ENCODE results near the gene SIPA1L2.

Gene SIPA1L2

DNA sequence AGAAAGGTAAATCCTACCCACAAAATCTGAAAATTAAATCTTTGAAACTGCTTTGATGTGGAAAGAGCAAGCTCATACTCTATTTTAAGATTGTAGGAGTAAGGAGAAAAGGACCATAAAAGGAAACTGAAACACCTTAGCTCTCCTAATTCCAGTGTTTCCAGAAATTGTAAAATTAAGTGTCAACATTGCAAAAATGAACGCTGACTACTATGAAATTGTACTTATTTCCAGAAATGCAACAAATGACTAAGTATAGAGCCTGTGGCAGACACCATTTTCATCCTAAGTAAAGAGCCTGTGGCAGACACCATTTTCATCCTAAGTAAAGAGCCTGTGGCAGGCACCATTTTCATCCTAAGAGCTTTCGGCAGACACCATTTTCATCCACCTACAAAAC, 6.9 kb upstream of the SIPA1L2 start:
- TF ChIP-seq ZBTB7A (IDR thresholded peaks at IDR 0.05; ENCODE audit: low read depth) = no peak
- TF ChIP-seq MAX (IDR thresholded peaks at IDR 0.05) = no peak
- TF ChIP-seq TCF12 (IDR thresholded peaks at IDR 0.05; ENCODE audit: low read depth) = no peak
- TF ChIP-seq NFIC (IDR thresholded peaks at IDR 0.05) = no peak
- no peak for TF ChIP-seq RAD21 (IDR thresholded peaks at IDR 0.05; ENCODE audit: low read depth)

- TF ChIP-seq RAD21 (IDR thresholded peaks at IDR 0.05; ENCODE audit: low read depth) = peak; percentile 73
- no peak for TF ChIP-seq CEBPB (IDR thresholded peaks at IDR 0.05)
Measured at GRCh38 chr1:232635778-232636356, 5.9 kb upstream of the SIPA1L2 start.

DNA sequence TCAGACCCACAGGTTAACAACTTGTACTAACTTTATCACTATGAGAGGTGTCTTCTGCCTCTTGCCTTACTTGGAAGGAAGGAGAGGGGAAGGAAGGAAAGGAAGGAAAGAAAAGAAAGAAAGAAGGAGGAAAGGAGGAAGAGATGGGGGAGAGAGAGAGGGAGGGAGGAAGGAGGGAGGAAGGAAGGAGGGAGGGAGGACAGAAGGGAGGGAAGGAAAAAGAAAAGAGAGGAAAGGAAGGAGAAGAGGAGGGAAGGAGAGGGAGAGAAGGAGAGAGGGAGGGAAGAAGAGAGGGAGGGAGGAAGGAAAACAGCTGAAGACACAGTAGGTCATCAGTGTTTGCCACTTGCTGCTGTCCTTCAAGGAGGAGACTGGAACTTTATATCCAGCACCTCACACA, 5.3 kb upstream of the SIPA1L2 start:
- TF ChIP-seq YY1 (IDR thresholded peaks at IDR 0.05; ENCODE audit: low read depth) (no peak), ZBTB7A (IDR thresholded peaks at IDR 0.05; ENCODE audit: low read depth) (no peak), MAX (IDR thresholded peaks at IDR 0.05) (no peak), USF1 (IDR thresholded peaks at IDR 0.05) (no peak), TAF1 (IDR thresholded peaks at IDR 0.05; ENCODE audit: low read depth) (no peak), CEBPB (IDR thresholded peaks at IDR 0.05) (no peak), EGR1 (IDR thresholded peaks at IDR 0.05) (no peak), CREB1 (IDR thresholded peaks at IDR 0.05; ENCODE audit: low read depth) (no peak), TEAD4 (IDR thresholded peaks at IDR 0.05) (no peak), FOXM1 (IDR thresholded peaks at IDR 0.05; ENCODE audit: borderline replicate concordance, low read depth) (no peak), EP300 (IDR thresholded peaks at IDR 0.05; ENCODE audit: borderline replicate concordance) (no peak), NFIC (IDR thresholded peaks at IDR 0.05) (no peak), RAD21 (IDR thresholded peaks at IDR 0.05; ENCODE audit: low read depth) (no peak), TCF12 (IDR thresholded peaks at IDR 0.05; ENCODE audit: low read depth) (no peak)
- TF ChIP-seq, protein P1, sequence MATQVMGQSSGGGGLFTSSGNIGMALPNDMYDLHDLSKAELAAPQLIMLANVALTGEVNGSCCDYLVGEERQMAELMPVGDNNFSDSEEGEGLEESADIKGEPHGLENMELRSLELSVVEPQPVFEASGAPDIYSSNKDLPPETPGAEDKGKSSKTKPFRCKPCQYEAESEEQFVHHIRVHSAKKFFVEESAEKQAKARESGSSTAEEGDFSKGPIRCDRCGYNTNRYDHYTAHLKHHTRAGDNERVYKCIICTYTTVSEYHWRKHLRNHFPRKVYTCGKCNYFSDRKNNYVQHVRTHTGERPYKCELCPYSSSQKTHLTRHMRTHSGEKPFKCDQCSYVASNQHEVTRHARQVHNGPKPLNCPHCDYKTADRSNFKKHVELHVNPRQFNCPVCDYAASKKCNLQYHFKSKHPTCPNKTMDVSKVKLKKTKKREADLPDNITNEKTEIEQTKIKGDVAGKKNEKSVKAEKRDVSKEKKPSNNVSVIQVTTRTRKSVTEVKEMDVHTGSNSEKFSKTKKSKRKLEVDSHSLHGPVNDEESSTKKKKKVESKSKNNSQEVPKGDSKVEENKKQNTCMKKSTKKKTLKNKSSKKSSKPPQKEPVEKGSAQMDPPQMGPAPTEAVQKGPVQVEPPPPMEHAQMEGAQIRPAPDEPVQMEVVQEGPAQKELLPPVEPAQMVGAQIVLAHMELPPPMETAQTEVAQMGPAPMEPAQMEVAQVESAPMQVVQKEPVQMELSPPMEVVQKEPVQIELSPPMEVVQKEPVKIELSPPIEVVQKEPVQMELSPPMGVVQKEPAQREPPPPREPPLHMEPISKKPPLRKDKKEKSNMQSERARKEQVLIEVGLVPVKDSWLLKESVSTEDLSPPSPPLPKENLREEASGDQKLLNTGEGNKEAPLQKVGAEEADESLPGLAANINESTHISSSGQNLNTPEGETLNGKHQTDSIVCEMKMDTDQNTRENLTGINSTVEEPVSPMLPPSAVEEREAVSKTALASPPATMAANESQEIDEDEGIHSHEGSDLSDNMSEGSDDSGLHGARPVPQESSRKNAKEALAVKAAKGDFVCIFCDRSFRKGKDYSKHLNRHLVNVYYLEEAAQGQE (IDR thresholded peaks at IDR 0.05; ENCODE audit: low read depth) = no peak

- no peak for TF ChIP-seq CREB1 (IDR thresholded peaks at IDR 0.05; ENCODE audit: low read depth)
- no peak for TF ChIP-seq YY1 (IDR thresholded peaks at IDR 0.05; ENCODE audit: low read depth)
- no peak for TF ChIP-seq TEAD4 (IDR thresholded peaks at IDR 0.05)
- TF ChIP-seq, protein P1 (IDR thresholded peaks at IDR 0.05; ENCODE audit: low read depth) = no peak
- no peak for TF ChIP-seq CEBPB (IDR thresholded peaks at IDR 0.05)
- no peak for TF ChIP-seq EGR1 (IDR thresholded peaks at IDR 0.05)
- TF ChIP-seq RAD21 (IDR thresholded peaks at IDR 0.05; ENCODE audit: low read depth) = no peak
- TF ChIP-seq NFIC (IDR thresholded peaks at IDR 0.05) = no peak
- TF ChIP-seq FOXM1 (IDR thresholded peaks at IDR 0.05; ENCODE audit: borderline replicate concordance, low read depth) = no peak
- no peak for TF ChIP-seq TAF1 (IDR thresholded peaks at IDR 0.05; ENCODE audit: low read depth)
- TF ChIP-seq ZBTB7A (IDR thresholded peaks at IDR 0.05; ENCODE audit: low read depth) = no peak
- no peak for TF ChIP-seq MAX (IDR thresholded peaks at IDR 0.05)
- TF ChIP-seq USF1 (IDR thresholded peaks at IDR 0.05) = no peak
- TF ChIP-seq TCF12 (IDR thresholded peaks at IDR 0.05; ENCODE audit: low read depth) = no peak
- no peak for TF ChIP-seq EP300 (IDR thresholded peaks at IDR 0.05; ENCODE audit: borderline replicate concordance)
Measured at GRCh38 chr1:232634096-232634495, 4.2 kb upstream of the SIPA1L2 start.

GRCh38 chr1:232630894-232631195, 912 bp upstream of the SIPA1L2 start:
- no peak for TF ChIP-seq CREB1 (IDR thresholded peaks at IDR 0.05; ENCODE audit: low read depth)
- TF ChIP-seq YY1 (IDR thresholded peaks at IDR 0.05; ENCODE audit: low read depth) = no peak
- no peak for TF ChIP-seq RAD21 (IDR thresholded peaks at IDR 0.05; ENCODE audit: low read depth)
- TF ChIP-seq, protein P1 (IDR thresholded peaks at IDR 0.05; ENCODE audit: low read depth) = no peak
- TF ChIP-seq TCF12 (IDR thresholded peaks at IDR 0.05; ENCODE audit: low read depth) = no peak
- TF ChIP-seq TEAD4 (IDR thresholded peaks at IDR 0.05) = no peak
- TF ChIP-seq MAX (IDR thresholded peaks at IDR 0.05) = no peak
- TF ChIP-seq EGR1 (IDR thresholded peaks at IDR 0.05) = no peak
- TF ChIP-seq NFIC (IDR thresholded peaks at IDR 0.05) = no peak
- no peak for TF ChIP-seq TAF1 (IDR thresholded peaks at IDR 0.05; ENCODE audit: low read depth)
- TF ChIP-seq ZBTB7A (IDR thresholded peaks at IDR 0.05; ENCODE audit: low read depth) = no peak
